ENCODE data around the gene RAB11A. TPM values are rescaled to one million over a fixed set of nuclear protein-coding genes. Genes with fewer than 3 reads are reported as not detected.
"Not testable (repeated sequence)": the region's sequence is repeated elsewhere in the genome, so short reads cannot be mapped to it uniquely, and the experiment has no call there.

Gene RAB11A
- total RNA-seq, 2 experiments from 2014 or later, result 151 to 157 TPM

DNA sequence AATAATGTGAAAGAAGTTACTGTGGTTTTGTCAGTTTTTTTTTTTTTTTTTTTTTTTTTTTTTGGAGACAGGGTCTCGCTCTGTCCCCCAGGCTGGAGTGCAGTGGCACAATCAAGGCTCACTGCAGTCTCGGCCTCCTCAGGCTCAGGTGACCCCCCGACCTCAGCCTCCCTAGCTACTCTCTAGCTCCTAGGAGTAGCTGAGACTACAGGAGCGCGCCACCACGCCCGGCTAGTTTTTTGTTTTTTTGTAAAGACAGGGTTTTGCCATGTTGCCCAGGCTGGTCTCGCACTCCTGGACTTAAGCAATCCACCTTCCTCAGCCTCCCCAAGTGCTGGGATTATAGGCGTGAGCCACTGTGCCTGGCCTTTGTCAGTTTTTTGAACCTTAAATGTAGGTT is 2.6 kb downstream of the RAB11A start:
- peaks cover 36% of the 10 kb centered on the region for H3K4me1 Mint-ChIP-seq (ENCODE audit: low read depth)
- H3K36me3 Mint-ChIP-seq (ENCODE audit: low read depth), result not testable (repeated sequence)

DNA sequence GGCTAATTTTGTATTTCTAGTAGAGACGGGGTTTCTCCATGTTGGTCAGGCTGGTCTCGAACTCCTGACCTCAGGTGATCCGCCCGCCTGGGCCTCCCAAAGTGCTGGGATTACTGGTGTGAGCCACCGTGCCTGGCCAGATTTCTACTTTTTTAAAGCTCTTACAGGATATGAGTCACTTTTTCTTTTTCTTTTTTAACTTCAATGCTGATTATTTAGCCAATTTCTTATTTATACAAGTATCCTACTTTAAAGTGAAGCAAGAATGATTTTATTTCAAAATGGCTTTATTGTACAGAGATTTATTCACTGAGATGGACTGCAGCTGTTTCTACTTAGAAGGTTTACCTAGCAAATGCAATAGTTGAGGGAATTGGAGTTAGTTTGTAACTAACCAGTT is 3.3 kb downstream of the RAB11A start:
- H3K36me3 Mint-ChIP-seq (ENCODE audit: low read depth), result peaks cover 12% of the 10 kb centered on the region
- H3K27me3 Mint-ChIP-seq (ENCODE audit: low read depth); DNase-seq; CTCF ChIA-PET; intact Hi-C loops (cut with micrococcal nuclease); H3K27ac Mint-ChIP-seq; H3K4me3 Mint-ChIP-seq; H3K9me3 Mint-ChIP-seq: not testable (repeated sequence)
- peaks cover 39% of the 10 kb centered on the region for H3K4me1 Mint-ChIP-seq (ENCODE audit: low read depth)

More for the DNA sequence above, 2.6 kb downstream of the RAB11A start:
- intact Hi-C loops (cut with micrococcal nuclease), result loop anchor here (1.0 to 2.0 kb wide), 2 partner anchors 15 to 45 kb away; no protein-coding TSS in a partner anchor
- H3K4me3 Mint-ChIP-seq; CTCF ChIA-PET; H3K9me3 Mint-ChIP-seq; H3K27me3 Mint-ChIP-seq (ENCODE audit: low read depth); DNase-seq; H3K27ac Mint-ChIP-seq: not testable (repeated sequence)

DNA sequence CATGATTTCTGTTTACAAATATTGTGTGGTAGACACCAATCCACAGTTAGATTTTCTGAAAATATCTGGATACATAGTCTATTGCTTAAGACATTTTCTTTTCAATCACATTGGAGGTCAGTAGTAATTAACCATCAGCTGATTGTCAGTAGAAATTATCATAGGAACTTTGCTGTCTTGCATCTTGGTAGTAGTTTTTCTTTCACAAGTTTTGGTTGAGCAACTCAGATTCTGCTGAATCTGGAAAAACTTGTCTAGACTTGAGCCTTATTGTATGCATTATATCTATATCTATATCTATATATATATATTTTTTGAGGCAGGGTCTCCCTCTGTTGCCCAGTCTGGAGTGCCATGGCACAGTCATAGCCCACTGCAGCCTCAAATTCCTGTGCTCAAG is 4.0 kb downstream of the RAB11A start:
- CTCF ChIA-PET, result no interaction called here
- no peak for DNase-seq
- Mint-ChIP-seq H3K36me3 (ENCODE audit: low read depth) (peaks cover 18% of the 10 kb centered on the region), H3K27ac (no peak overlapping the region), H3K4me1 (ENCODE audit: low read depth) (peaks cover 45% of the 10 kb centered on the region), H3K9me3 (no peaks in the 10 kb centered on the region), H3K4me3 (no peak overlapping the region), H3K27me3 (ENCODE audit: low read depth) (peaks cover 4% of the 10 kb centered on the region)
- intact Hi-C loops (cut with micrococcal nuclease), result no loop called here

DNA sequence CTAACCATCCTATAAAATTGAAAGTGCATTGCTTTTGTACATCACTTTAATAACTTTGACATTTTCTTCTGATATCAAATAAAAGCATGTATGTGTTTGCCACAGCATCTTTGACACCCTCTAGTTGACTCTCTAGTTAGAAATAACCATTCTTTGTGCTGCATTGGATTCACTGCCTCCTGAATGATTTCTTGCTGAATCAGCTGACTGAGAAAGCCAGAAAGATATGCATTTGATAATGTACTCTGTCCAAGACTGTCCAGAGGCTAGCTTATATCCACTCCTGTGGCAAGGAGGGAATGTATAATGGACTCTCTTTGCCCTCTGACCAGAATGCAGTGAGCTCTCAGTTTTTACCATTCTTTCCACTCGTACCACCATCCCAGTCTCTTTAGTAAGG is 6.2 kb downstream of the RAB11A start:
- peaks cover 17% of the 10 kb centered on the region for H3K36me3 Mint-ChIP-seq (ENCODE audit: low read depth)
- CTCF ChIA-PET, result interaction anchor here (1.2 kb wide), 1 partner anchor 13 kb away, joined by 4 read pairs; no protein-coding TSS in a partner anchor
- intact Hi-C loops (cut with micrococcal nuclease), result no loop called here
- H3K4me3 Mint-ChIP-seq, result no peak overlapping the region
- no peak overlapping the region for H3K27ac Mint-ChIP-seq
- no peaks in the 10 kb centered on the region for H3K9me3 Mint-ChIP-seq
- peaks cover 39% of the 10 kb centered on the region for H3K4me1 Mint-ChIP-seq (ENCODE audit: low read depth)
- no peak for DNase-seq
- H3K27me3 Mint-ChIP-seq (ENCODE audit: low read depth), result no peaks in the 10 kb centered on the region

DNA sequence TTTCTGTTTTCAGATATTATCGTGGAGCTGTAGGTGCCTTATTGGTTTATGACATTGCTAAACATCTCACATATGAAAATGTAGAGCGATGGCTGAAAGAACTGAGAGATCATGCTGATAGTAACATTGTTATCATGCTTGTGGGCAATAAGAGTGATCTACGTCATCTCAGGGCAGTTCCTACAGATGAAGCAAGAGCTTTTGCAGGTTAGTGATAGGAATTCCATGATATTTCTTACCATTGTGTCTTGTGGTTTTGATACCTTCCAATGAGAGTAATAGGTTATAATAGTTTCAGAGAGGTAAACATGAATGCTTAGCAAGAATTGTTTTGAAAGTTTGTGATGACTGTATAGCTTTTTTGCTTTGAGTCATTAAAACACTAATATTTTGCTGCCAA is 8.5 kb downstream of the RAB11A start:
- H3K36me3 Mint-ChIP-seq (ENCODE audit: low read depth), result peaks cover 21% of the 10 kb centered on the region
- H3K9me3 Mint-ChIP-seq, result no peaks in the 10 kb centered on the region
- H3K4me3 Mint-ChIP-seq, result no peak overlapping the region
- H3K4me1 Mint-ChIP-seq (ENCODE audit: low read depth), result peaks cover 43% of the 10 kb centered on the region
- no peaks in the 10 kb centered on the region for H3K27me3 Mint-ChIP-seq (ENCODE audit: low read depth)
- CTCF ChIA-PET, result interaction anchor here (0.6 kb wide), 2 partner anchors 23 to 237 kb away, joined by 3 read pairs; no protein-coding TSS in a partner anchor
- intact Hi-C loops (cut with micrococcal nuclease), result no loop called here
- DNase-seq, result no peak
- H3K27ac Mint-ChIP-seq, result no peak overlapping the region

DNA sequence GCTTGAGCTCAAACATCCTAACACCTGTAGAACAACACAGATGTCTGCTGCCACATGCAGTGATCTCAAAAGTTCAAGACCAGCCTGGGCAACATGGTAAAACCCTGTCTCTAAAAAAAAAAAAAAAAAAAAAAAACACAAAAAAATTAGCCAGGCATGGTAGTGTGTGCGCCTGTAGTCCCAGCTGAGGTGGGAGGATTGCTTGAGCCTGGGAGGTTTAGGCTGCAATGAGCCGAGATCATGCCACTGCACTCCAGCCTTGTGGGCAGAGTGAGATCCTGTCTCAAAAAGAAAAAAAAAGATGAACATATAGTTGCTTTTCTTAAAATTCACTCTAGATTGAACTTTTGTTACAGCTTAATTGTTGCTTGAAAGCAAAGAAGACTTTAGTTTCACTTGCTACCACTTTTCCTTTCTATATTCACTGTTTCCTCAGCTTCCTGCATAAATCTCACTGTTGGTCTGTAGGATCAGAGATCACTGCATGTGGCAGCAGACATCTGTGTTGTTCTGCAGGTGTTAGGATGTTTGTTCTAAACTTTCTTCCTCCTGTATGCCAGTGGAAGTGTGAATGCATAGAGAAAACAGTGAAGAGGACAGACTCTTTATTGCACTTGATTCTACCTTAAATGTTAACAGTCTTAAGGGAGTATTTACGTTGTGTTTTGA is 12.6 kb downstream of the RAB11A start:
- Mint-ChIP-seq H3K27me3 (ENCODE audit: low read depth) (no peaks in the 10 kb centered on the region), H3K4me3 (no peak overlapping the region), H3K9me3 (no peaks in the 10 kb centered on the region), H3K36me3 (ENCODE audit: low read depth) (peaks cover 38% of the 10 kb centered on the region), H3K4me1 (ENCODE audit: low read depth) (peaks cover 61% of the 10 kb centered on the region), H3K27ac (peak overlapping the region; percentile 66)
- intact Hi-C loops (cut with micrococcal nuclease), result loop anchor here (10.0 kb wide), 1 partner anchor 503 kb away; the partner anchor contains the start of gene MAP2K1
- DNase-seq, result no peak
- CTCF ChIA-PET, result interaction anchor here (0.7 to 2.0 kb wide), 5 partner anchors 12 to 336 kb away, joined by 3 to 12 read pairs (median 5); partner anchors contain the start of gene RAB11A

DNA sequence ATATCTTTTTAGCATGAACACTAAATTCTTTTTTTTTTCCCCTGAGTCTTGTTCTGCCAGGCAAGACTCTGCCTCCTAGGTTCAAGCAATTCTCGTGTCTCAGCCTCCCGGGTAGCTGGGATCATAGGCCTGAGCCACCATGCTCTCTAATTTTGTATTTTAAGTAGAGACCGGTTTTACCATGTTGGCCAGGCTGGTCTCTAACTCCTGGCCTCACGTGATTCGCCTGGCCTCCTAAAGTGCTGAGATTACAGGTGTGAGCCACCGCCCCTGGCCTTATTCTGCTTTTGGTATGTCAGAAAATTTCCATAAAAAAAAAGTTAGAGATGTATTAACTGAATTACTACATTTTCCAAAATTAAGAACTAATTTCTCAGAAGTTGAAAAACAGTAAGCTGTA is 14.3 kb downstream of the RAB11A start:
- CTCF ChIA-PET, result no interaction called here
- Mint-ChIP-seq H3K4me3 (no peak overlapping the region), H3K9me3 (no peaks in the 10 kb centered on the region), H3K36me3 (ENCODE audit: low read depth) (peaks cover 42% of the 10 kb centered on the region), H3K27me3 (ENCODE audit: low read depth) (no peaks in the 10 kb centered on the region), H3K27ac (no peak overlapping the region), H3K4me1 (ENCODE audit: low read depth) (peaks cover 69% of the 10 kb centered on the region)
- intact Hi-C loops (cut with micrococcal nuclease), result loop anchor here (10.0 kb wide), 1 partner anchor 501 kb away; the partner anchor contains the start of gene MAP2K1
- DNase-seq, result no peak

DNA sequence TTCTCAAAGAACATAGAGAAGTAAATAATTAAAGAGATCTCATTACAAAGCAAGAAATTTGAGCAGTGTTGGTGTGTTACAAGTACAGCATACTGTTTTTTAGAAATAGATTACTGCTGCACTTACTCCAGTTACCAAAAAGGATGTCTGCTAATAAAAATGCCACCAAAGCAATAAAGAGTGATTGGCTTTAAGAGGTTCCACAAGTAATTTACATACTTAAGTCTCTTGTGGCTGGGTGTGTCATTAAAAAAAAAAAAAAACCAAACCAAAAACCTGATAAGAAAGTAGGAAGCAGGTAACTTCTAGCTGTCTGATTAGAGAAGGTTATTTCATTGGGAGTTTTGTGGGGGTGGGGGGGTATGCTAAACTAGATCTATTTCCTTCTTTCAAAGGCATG is 15.2 kb downstream of the RAB11A start:
- Mint-ChIP-seq H3K9me3 (no peaks in the 10 kb centered on the region), H3K4me3 (no peak overlapping the region), H3K4me1 (ENCODE audit: low read depth) (peaks cover 78% of the 10 kb centered on the region), H3K36me3 (ENCODE audit: low read depth) (peaks cover 40% of the 10 kb centered on the region), H3K27me3 (ENCODE audit: low read depth) (no peaks in the 10 kb centered on the region), H3K27ac (no peak overlapping the region)
- CTCF ChIA-PET, result interaction anchor here (0.6 kb wide), 1 partner anchor 75 kb away, joined by 3 read pairs; no protein-coding TSS in a partner anchor
- no peak for DNase-seq
- intact Hi-C loops (cut with micrococcal nuclease), result loop anchor here (10.0 kb wide), 1 partner anchor 500 kb away; the partner anchor contains the start of gene MAP2K1

DNA sequence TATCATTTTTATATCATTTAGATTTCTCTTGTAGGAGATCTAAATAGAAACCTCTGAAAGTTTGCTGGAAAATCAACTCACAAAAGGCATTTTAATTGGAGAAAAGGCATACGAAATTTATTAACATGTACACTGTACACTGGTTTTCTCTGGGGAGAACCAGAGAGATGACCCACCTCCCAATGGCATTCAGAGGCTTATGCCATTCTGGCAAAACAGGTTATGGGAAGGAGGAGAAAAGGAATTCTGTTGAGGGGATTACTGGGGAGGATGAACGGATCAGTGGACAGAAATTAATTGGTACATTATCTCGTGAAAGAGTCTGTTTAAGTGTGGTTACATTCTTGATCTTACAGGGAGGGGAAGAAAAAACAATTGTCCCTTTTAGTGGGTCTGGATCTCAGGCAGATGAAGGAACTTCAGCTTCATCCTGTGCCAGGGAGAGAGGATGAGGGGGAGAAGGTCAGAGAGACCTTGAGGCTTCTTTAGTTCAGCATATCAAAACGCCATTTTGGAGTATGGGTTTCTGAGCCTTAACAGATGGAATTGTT is 16.5 kb downstream of the RAB11A start:
- CTCF ChIA-PET, result interaction anchor here (1.2 kb wide), 1 partner anchor 17 kb away, joined by 3 read pairs; the partner anchor contains the start of gene RAB11A
- Mint-ChIP-seq H3K4me1 (ENCODE audit: low read depth) (peaks cover 88% of the 10 kb centered on the region), H3K9me3 (no peaks in the 10 kb centered on the region), H3K27ac (no peak overlapping the region), H3K27me3 (ENCODE audit: low read depth) (no peaks in the 10 kb centered on the region), H3K36me3 (ENCODE audit: low read depth) (peaks cover 41% of the 10 kb centered on the region), H3K4me3 (no peak overlapping the region)
- intact Hi-C loops (cut with micrococcal nuclease), result loop anchor here (10.0 kb wide), 1 partner anchor 499 kb away; the partner anchor contains the start of gene MAP2K1
- DNase-seq, result no peak

DNA sequence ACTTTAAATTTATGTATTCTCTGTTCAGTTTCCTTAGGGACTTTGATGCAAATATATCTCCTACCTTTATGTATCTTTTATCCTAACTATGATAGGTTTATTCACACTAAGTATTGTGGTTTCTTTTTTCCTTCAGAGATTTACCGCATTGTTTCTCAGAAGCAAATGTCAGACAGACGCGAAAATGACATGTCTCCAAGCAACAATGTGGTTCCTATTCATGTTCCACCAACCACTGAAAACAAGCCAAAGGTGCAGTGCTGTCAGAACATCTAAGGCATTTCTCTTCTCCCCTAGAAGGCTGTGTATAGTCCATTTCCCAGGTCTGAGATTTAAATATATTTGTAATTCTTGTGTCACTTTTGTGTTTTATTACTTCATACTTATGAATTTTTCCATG is 18.3 kb downstream of the RAB11A start:
- Mint-ChIP-seq H3K36me3 (ENCODE audit: low read depth) (peaks cover 36% of the 10 kb centered on the region), H3K4me3 (peak overlapping the region; percentile 32), H3K9me3 (no peaks in the 10 kb centered on the region), H3K27ac (peak overlapping the region; percentile 81), H3K4me1 (ENCODE audit: low read depth) (peaks cover 81% of the 10 kb centered on the region), H3K27me3 (ENCODE audit: low read depth) (no peaks in the 10 kb centered on the region)
- intact Hi-C loops (cut with micrococcal nuclease), result loop anchor here (1.0 to 10.0 kb wide), 6 partner anchors 16 to 497 kb away; partner anchors contain the start of genes DENND4A and MAP2K1
- DNase-seq, result peak; percentile 79
- CTCF ChIA-PET, result interaction anchor here (0.6 to 1.3 kb wide), 3 partner anchors 10 to 30 kb away, joined by 3 to 5 read pairs (median 3); partner anchors contain the start of gene RAB11A

DNA sequence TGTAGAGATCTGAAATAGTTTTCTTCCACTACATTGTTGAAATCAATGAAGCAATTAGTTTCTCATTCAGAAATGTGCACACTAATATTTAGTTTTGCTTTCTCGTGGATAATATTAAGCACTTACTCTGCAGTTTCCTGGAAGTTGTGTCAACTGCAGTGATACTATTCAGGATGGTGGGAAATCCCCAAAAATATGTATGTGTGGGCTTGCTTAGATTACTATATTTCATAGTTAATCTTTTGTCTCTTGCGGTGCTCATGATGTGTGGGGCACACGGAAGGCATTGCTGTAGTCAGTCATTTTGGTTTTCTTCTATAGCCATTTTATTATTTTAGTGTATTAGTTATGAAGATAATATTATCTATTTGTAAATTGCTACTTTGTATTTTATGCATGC is 19.7 kb downstream of the RAB11A start:
- CTCF ChIA-PET, result no interaction called here
- intact Hi-C loops (cut with micrococcal nuclease), result loop anchor here (10.0 kb wide), 1 partner anchor 496 kb away; the partner anchor contains the start of gene MAP2K1
- Mint-ChIP-seq H3K9me3 (no peaks in the 10 kb centered on the region), H3K4me1 (ENCODE audit: low read depth) (peaks cover 73% of the 10 kb centered on the region), H3K27ac (peak overlapping the region; percentile 81), H3K36me3 (ENCODE audit: low read depth) (peaks cover 28% of the 10 kb centered on the region), H3K4me3 (no peak overlapping the region), H3K27me3 (ENCODE audit: low read depth) (no peaks in the 10 kb centered on the region)
- DNase-seq, result peak; percentile 45

DNA sequence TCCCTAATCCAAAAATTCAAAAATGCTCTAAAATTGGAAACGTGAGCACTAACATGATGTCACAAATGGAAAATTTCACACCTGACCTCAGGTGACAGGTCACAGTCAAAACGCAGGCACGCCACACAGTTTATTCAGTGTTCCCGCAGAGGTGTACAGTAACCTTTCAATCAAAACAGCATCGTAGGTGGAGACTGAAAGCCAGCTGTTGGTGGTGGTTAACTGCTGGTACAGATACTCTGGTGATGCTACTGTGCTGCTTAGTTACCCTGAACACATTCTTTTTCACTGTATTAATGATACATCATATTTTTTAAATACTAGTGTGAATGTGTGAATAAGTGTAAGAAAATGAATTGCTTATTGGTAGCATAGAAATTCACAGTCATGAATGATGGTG is 23.8 kb downstream of the RAB11A start:
- peaks cover 10% of the 10 kb centered on the region for H3K36me3 Mint-ChIP-seq (ENCODE audit: low read depth)
- peaks cover 43% of the 10 kb centered on the region for H3K4me1 Mint-ChIP-seq (ENCODE audit: low read depth)
- H3K9me3 Mint-ChIP-seq, result no peaks in the 10 kb centered on the region
- CTCF ChIA-PET, result interaction anchor here (1.5 kb wide), 1 partner anchor 24 kb away, joined by 3 read pairs; no protein-coding TSS in a partner anchor
- DNase-seq, result peak; percentile 38
- intact Hi-C loops (cut with micrococcal nuclease), result no loop called here
- H3K27ac Mint-ChIP-seq, result no peak overlapping the region
- H3K27me3 Mint-ChIP-seq (ENCODE audit: low read depth), result no peaks in the 10 kb centered on the region
- H3K4me3 Mint-ChIP-seq, result no peak overlapping the region
